Endothelial cell of umbilical vein (primary cell): ENCODE data around the gene KNCN.

ENCODE experiments used
- CTCF ChIP-seq, 2 donors: IDR thresholded peaks; 1 replicate in 1 of 2; 2 replicates in 1 of 2; pipeline ENCODE4 v1.5.1; 2011; ENCODE audit warnings: low read length in 2 of 2, mild to moderate bottlenecking in 2 of 2, moderate library complexity in 2 of 2, control low read depth in 1 of 2, inconsistent platforms in 1 of 2, low read depth in 1 of 2; ENCODE audit not compliant: insufficient read depth in 1 of 2; ENCODE audit errors: extremely low read depth in 1 of 2
- EZH2 ChIP-seq: IDR thresholded peaks from 2 replicates; pipeline ENCODE4 v1.6.1; 2012; ENCODE audit warnings: borderline replicate concordance, low read depth, mild to moderate bottlenecking, moderate library complexity, low read length, inconsistent platforms; ENCODE audit not compliant: severe bottlenecking
- FOS ChIP-seq: IDR thresholded peaks from 2 replicates; pipeline ENCODE4 v1.6.1; 2011; ENCODE audit warnings: mild to moderate bottlenecking, low read length, moderate library complexity, borderline replicate concordance; ENCODE audit not compliant: insufficient read depth
- JUN ChIP-seq: IDR thresholded peaks from 2 replicates; pipeline ENCODE4 v1.6.1; 2011; ENCODE audit warnings: borderline replicate concordance, low read depth; ENCODE audit not compliant: insufficient read length, insufficient read depth
- MYC ChIP-seq: IDR thresholded peaks from one replicate; pipeline ENCODE4 v1.6.1; 2011; ENCODE audit warnings: mild to moderate bottlenecking, low read depth, low read length
- POLR2A ChIP-seq: IDR thresholded peaks from 2 replicates; pipeline ENCODE4 v1.6.1; 2012; ENCODE audit warnings: low read depth, mild to moderate bottlenecking, control low read depth, low read length
- POLR2AphosphoS5 ChIP-seq: IDR thresholded peaks from 2 replicates; pipeline ENCODE4 v1.6.1; 2012; ENCODE audit warnings: low read depth, mild to moderate bottlenecking, control low read depth, low read length, moderate library complexity; ENCODE audit not compliant: insufficient read depth

GRCh38 chr1:46497665-46498064 is 53.8 kb downstream of the KNCN start:
- TF ChIP-seq POLR2A (no peak), POLR2AphosphoS5 (no peak), FOS (no peak), CTCF (IDR thresholded peaks at IDR 0.05; ENCODE audit: extremely low read depth in 1 of 2, insufficient read depth in 1 of 2, low read depth in 1 of 2, low read length in 2 of 2) (no peak), EZH2 (no peak), MYC (no peak), JUN (no peak)
